K562 (cell line): ENCODE measurements around the gene FIBP. TPM values are rescaled to one million over a fixed set of nuclear protein-coding genes. Genes with fewer than 3 reads are reported as not detected.

ENCODE experiments used
- ADNP ChIP-seq: fragments of 200-800 bp; sonication (Bioruptor generic); IDR thresholded peaks from 2 replicates; pipeline ENCODE4 v1.6.1; 2016; ENCODE audit warnings: missing genetic modification characterization, missing compliant biosample characterization
- FOXK2 ChIP-seq, 2 experiments: fragments of 450-650 bp; IDR thresholded peaks in 1 of 2; conservative IDR thresholded peaks in 1 of 2; 2 replicates each; pipeline ENCODE4 v1.6.1; 2016; ENCODE audit warnings: low read depth in 2 of 2, mild to moderate bottlenecking in 1 of 2
- FOXP1 ChIP-seq: sonication (generic); formaldehyde crosslinking; IDR thresholded peaks from 2 replicates; pipeline ENCODE4 v1.8.0; 2022; ENCODE audit warnings: mild to moderate bottlenecking, missing genetic modification reagents
- HOXB6 ChIP-seq: fragments of 250-450 bp; sonication (Bioruptor Pico); IDR thresholded peaks from 2 replicates; pipeline ENCODE4 v1.5.1; 2022; ENCODE audit warnings: mild to moderate bottlenecking, borderline replicate concordance
- PPARD ChIP-seq: fragments of 250-450 bp; sonication (Bioruptor Pico); IDR thresholded peaks from 2 replicates; pipeline ENCODE4 v1.8.0; 2022; ENCODE audit warnings: inconsistent platforms, mild to moderate bottlenecking, moderate library complexity
- SRSF7 ChIP-seq: fragments of 200-400 bp; formaldehyde crosslinking; optimal IDR thresholded peaks from 2 replicates; pipeline ENCODE3; 2017; ENCODE audit warnings: mild to moderate bottlenecking, low read depth, low read length
- SRSF9 ChIP-seq: fragments of 200-400 bp; formaldehyde crosslinking; IDR thresholded peaks from 2 replicates; pipeline ENCODE4 v1.6.1; 2017; ENCODE audit warnings: low read depth, low read length, borderline replicate concordance
- STAT5A ChIP-seq: IDR thresholded peaks from 2 replicates; pipeline ENCODE4 v1.6.1; 2012; ENCODE audit warnings: low read length, inconsistent platforms, borderline replicate concordance
- TRIM28 ChIP-seq: fragments of 450-650 bp; IDR thresholded peaks from 2 replicates; pipeline ENCODE4 v1.6.1; 2017
- ZBTB1 ChIP-seq: sonication (generic); formaldehyde crosslinking; IDR thresholded peaks from 2 replicates; pipeline ENCODE4 v1.8.1; 2023; ENCODE audit warnings: missing genetic modification reagents, low read depth, mild to moderate bottlenecking, borderline replicate concordance
- ZFPM2 ChIP-seq: fragments of 250-450 bp; sonication (Bioruptor Pico); IDR thresholded peaks from 2 replicates; pipeline ENCODE4 v1.5.1; 2022; ENCODE audit warnings: mild to moderate bottlenecking
- ZNF146 ChIP-seq: IDR thresholded peaks from one replicate; pipeline ENCODE4 v1.6.1; 2018; ENCODE audit warnings: missing compliant biosample characterization; ENCODE audit not compliant: unreplicated experiment
- polyA plus RNA-seq, 8 experiments: library from polyadenylated mRNA; depleted of rRNA in 4 of 8; stranded (reverse) in 5 of 8; unstranded in 3 of 8; fragments of >200 nt; fragmentation: Nextera tagmentation in 2 of 8; fragmentation: Illumina TruSeq in 1 of 8; extraction: Ambion mirVana in 2 of 8; extraction: Trizol in 1 of 8; gene quantifications; 2 replicates each; pipeline versions ENCODE4 v1.2.1 to v1.2.3, GENCODE V29; 2011 to 2014; ENCODE audit warnings: inconsistent platforms in 1 of 8, missing spikeins in 1 of 8
- total RNA-seq, 7 experiments: library from RNA; depleted of rRNA in 6 of 7; stranded (reverse); fragments of >200 nt in 6 of 7; fragmentation: Illumina TruSeq in 2 of 7; extraction: Trizol in 2 of 7; gene quantifications; 2 replicates each; pipeline versions ENCODE4 v1.2.1 to v1.2.3, GENCODE V29; 2011 to 2021; ENCODE audit warnings: low replicate concordance in 1 of 7
- TF ChIP-seq, protein P1 (sequence below): sonication (generic); formaldehyde crosslinking; IDR thresholded peaks from 2 replicates; pipeline ENCODE4 v1.8.0; 2022; ENCODE audit warnings: mild to moderate bottlenecking, missing genetic modification reagents
- TF ChIP-seq, protein P2 (sequence below): fragments of 250-450 bp; sonication (Bioruptor Pico); IDR thresholded peaks from 2 replicates; pipeline ENCODE4 v1.4.0; 2020; ENCODE audit warnings: mild to moderate bottlenecking, moderate library complexity, borderline replicate concordance
- TF ChIP-seq, protein P3 (sequence below): sonication (generic); formaldehyde crosslinking; IDR thresholded peaks from 2 replicates; pipeline ENCODE4 v1.8.1; 2023; ENCODE audit warnings: mild to moderate bottlenecking, missing genetic modification reagents
- TF ChIP-seq, protein P4 (sequence below), 2 experiments: fragments of 450-650 bp in 1 of 2; IDR thresholded peaks; 2 replicates each; pipeline ENCODE4 v1.6.1; 2011 to 2017; ENCODE audit warnings: low read depth in 2 of 2, antibody characterized with exemption in 1 of 2, borderline replicate concordance in 1 of 2, low read length in 1 of 2, mild to moderate bottlenecking in 1 of 2, mixed read lengths in 1 of 2; ENCODE audit not compliant: control insufficient read depth in 1 of 2

FIBP gene
- total and polyA plus RNA-seq, 9 of the 15 experiments (the other 6 are each of a cell fraction or from before 2014, with no cell fraction given) = 41.2 to 79.2 (median 48.6) TPM

- TF ChIP-seq, protein P1, sequence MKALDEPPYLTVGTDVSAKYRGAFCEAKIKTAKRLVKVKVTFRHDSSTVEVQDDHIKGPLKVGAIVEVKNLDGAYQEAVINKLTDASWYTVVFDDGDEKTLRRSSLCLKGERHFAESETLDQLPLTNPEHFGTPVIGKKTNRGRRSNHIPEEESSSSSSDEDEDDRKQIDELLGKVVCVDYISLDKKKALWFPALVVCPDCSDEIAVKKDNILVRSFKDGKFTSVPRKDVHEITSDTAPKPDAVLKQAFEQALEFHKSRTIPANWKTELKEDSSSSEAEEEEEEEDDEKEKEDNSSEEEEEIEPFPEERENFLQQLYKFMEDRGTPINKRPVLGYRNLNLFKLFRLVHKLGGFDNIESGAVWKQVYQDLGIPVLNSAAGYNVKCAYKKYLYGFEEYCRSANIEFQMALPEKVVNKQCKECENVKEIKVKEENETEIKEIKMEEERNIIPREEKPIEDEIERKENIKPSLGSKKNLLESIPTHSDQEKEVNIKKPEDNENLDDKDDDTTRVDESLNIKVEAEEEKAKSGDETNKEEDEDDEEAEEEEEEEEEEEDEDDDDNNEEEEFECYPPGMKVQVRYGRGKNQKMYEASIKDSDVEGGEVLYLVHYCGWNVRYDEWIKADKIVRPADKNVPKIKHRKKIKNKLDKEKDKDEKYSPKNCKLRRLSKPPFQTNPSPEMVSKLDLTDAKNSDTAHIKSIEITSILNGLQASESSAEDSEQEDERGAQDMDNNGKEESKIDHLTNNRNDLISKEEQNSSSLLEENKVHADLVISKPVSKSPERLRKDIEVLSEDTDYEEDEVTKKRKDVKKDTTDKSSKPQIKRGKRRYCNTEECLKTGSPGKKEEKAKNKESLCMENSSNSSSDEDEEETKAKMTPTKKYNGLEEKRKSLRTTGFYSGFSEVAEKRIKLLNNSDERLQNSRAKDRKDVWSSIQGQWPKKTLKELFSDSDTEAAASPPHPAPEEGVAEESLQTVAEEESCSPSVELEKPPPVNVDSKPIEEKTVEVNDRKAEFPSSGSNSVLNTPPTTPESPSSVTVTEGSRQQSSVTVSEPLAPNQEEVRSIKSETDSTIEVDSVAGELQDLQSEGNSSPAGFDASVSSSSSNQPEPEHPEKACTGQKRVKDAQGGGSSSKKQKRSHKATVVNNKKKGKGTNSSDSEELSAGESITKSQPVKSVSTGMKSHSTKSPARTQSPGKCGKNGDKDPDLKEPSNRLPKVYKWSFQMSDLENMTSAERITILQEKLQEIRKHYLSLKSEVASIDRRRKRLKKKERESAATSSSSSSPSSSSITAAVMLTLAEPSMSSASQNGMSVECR = peak; percentile 59
- TF ChIP-seq, protein P2, sequence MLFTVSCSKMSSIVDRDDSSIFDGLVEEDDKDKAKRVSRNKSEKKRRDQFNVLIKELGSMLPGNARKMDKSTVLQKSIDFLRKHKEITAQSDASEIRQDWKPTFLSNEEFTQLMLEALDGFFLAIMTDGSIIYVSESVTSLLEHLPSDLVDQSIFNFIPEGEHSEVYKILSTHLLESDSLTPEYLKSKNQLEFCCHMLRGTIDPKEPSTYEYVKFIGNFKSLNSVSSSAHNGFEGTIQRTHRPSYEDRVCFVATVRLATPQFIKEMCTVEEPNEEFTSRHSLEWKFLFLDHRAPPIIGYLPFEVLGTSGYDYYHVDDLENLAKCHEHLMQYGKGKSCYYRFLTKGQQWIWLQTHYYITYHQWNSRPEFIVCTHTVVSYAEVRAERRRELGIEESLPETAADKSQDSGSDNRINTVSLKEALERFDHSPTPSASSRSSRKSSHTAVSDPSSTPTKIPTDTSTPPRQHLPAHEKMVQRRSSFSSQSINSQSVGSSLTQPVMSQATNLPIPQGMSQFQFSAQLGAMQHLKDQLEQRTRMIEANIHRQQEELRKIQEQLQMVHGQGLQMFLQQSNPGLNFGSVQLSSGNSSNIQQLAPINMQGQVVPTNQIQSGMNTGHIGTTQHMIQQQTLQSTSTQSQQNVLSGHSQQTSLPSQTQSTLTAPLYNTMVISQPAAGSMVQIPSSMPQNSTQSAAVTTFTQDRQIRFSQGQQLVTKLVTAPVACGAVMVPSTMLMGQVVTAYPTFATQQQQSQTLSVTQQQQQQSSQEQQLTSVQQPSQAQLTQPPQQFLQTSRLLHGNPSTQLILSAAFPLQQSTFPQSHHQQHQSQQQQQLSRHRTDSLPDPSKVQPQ (CRISPR knock-in tag) = no peak
- TF ChIP-seq ZNF146 (CRISPR knock-in tag) (no peak), SRSF7 (no peak), ZBTB1 (CRISPR knock-in tag) (peak; percentile 38; the same call in 1 of the 2 replicates), TRIM28 (no peak), HOXB6 (CRISPR knock-in tag) (no peak), ZFPM2 (CRISPR knock-in tag) (no peak), STAT5A (no peak), ADNP (tag) (no peak), SRSF9 (no peak), FOXK2 (conservative IDR thresholded peaks at IDR 0.05 in 1 of 2, IDR thresholded peaks at IDR 0.05 in 1 of 2; ENCODE audit: low read depth in 2 of 2) (peak; percentile 91), PPARD (CRISPR knock-in tag) (no peak), FOXP1 (no peak; the same call in 1 of the 2 replicates)
- TF ChIP-seq, protein P3, sequence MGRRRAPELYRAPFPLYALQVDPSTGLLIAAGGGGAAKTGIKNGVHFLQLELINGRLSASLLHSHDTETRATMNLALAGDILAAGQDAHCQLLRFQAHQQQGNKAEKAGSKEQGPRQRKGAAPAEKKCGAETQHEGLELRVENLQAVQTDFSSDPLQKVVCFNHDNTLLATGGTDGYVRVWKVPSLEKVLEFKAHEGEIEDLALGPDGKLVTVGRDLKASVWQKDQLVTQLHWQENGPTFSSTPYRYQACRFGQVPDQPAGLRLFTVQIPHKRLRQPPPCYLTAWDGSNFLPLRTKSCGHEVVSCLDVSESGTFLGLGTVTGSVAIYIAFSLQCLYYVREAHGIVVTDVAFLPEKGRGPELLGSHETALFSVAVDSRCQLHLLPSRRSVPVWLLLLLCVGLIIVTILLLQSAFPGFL (CRISPR knock-in tag) = 0 out of 2 replicates have a peak, but pooled peaks have one; percentile 94
- TF ChIP-seq, protein P4, sequence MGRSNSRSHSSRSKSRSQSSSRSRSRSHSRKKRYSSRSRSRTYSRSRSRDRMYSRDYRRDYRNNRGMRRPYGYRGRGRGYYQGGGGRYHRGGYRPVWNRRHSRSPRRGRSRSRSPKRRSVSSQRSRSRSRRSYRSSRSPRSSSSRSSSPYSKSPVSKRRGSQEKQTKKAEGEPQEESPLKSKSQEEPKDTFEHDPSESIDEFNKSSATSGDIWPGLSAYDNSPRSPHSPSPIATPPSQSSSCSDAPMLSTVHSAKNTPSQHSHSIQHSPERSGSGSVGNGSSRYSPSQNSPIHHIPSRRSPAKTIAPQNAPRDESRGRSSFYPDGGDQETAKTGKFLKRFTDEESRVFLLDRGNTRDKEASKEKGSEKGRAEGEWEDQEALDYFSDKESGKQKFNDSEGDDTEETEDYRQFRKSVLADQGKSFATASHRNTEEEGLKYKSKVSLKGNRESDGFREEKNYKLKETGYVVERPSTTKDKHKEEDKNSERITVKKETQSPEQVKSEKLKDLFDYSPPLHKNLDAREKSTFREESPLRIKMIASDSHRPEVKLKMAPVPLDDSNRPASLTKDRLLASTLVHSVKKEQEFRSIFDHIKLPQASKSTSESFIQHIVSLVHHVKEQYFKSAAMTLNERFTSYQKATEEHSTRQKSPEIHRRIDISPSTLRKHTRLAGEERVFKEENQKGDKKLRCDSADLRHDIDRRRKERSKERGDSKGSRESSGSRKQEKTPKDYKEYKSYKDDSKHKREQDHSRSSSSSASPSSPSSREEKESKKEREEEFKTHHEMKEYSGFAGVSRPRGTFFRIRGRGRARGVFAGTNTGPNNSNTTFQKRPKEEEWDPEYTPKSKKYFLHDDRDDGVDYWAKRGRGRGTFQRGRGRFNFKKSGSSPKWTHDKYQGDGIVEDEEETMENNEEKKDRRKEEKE (IDR thresholded peaks at IDR 0.05; ENCODE audit: borderline replicate concordance in 1 of 2, control insufficient read depth in 1 of 2, low read depth in 2 of 2, low read length in 1 of 2) = no peak
Measured at GRCh38 chr11:65888163-65888814, at the start of gene FIBP (continued).
